CD4-positive, alpha-beta T cell treated with Interleukin-17A for 4 hours (primary cell): Measurements from ENCODE around the gene TRPM2.

Experiments
- DNase-seq: peaks from one replicate; pipeline ENCODE4 v3.0.0-alpha.2; 2020; ENCODE audit warnings: mixed read lengths

The TRPM2 gene

GRCh38 chr21:44322621-44323325, 30.6 kb upstream of the TRPM2 start:
- no peak for DNase-seq

- no peak for DNase-seq
These were observed 29.8 kb upstream of the TRPM2 start for GRCh38 chr21:44323591-44323990.

GRCh38 chr21:44324106-44324853, 29.1 kb upstream of the TRPM2 start:
- DNase-seq: no peak

GRCh38 chr21:44324854-44325107, 28.6 kb upstream of the TRPM2 start:
- no peak for DNase-seq

- no peak for DNase-seq
These were observed 27.8 kb upstream of the TRPM2 start for GRCh38 chr21:44325386-44326271.

GRCh38 chr21:44326272-44326647, 27.2 kb upstream of the TRPM2 start:
- DNase-seq: no peak

GRCh38 chr21:44326716-44327602, 26.5 kb upstream of the TRPM2 start:
- DNase-seq: no peak

GRCh38 chr21:44327603-44327974, 25.8 kb upstream of the TRPM2 start:
- DNase-seq: no peak

GRCh38 chr21:44328242-44328895, 25.1 kb upstream of the TRPM2 start:
- no peak for DNase-seq

- no peak for DNase-seq
These were observed 24.1 kb upstream of the TRPM2 start for GRCh38 chr21:44329086-44329889.

GRCh38 chr21:44329971-44330681, 23.3 kb upstream of the TRPM2 start:
- no peak for DNase-seq

GRCh38 chr21:44330698-44331097, 22.7 kb upstream of the TRPM2 start:
- DNase-seq: no peak

- no peak for DNase-seq
These were observed 22.2 kb upstream of the TRPM2 start for GRCh38 chr21:44331209-44331608.

- no peak for DNase-seq
These were observed 21.6 kb upstream of the TRPM2 start for GRCh38 chr21:44331650-44332307.

- DNase-seq: no peak
These were observed 21.0 kb upstream of the TRPM2 start for GRCh38 chr21:44332383-44332782.

GRCh38 chr21:44332965-44333364, 20.5 kb upstream of the TRPM2 start:
- no peak for DNase-seq

GRCh38 chr21:44333509-44334328, 19.7 kb upstream of the TRPM2 start:
- no peak for DNase-seq

- no peak for DNase-seq
These were observed 18.9 kb upstream of the TRPM2 start for GRCh38 chr21:44334329-44335030.
